ENCODE results near the gene LRRC75A. TPM values are rescaled to one million over a fixed set of nuclear protein-coding genes. Genes with fewer than 3 reads are reported as not detected.

The LRRC75A gene
- total and polyA plus RNA-seq, 2 donors (not counting 1 experiment from before 2014, with no cell fraction given): 0.64 to 3.1 TPM

DNA sequence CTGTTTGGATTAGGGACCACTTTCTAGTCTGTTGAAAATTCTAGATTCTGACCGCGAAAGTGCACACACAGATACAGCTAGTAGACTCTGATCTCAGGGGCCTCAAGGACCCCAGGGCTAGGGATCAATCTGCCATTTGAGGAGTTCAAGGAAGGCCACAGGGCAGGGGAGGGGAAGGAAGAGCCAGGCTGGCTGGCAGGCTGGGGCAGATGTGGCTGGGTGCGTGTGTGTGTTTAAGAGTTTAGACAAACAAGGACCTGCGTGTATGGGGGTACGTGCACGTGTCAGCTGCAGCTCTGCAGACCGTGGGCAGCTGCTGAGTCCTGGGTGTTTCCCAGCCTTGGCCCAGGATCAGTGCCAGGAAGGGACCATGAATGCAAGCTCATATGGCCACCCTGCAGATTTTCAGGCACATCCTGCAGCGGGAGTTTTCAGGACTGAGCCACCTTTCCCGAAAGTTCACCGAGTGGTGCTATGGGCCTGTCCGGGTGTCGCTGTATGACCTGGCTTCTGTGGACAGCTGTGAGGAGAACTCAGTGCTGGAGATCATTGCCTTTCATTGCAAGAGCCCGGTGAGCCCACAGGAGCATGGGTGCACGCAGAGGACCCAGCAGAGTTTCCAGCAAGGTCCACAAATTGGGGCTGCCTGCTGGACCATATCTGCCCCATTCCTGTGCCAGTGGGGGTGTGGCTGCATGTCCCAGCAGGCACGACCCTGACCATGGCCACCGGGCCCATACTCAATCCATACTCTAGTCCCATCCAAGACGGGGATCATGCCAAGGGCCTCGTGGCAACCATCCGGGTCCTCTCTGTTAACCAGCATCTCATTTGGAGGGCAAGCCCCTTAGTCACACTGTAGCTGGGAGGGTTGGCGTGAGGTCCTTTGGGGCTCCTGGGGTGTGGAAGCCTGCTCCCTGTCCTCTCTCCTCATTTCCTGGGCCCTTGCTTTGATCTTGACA, 66.0 kb downstream of the LRRC75A start:
- peaks cover 37% of the 10 kb centered on the region for H3K36me3 ChIP-seq (ENCODE audit: control insufficient read depth, insufficient read depth, low read length)
- H3K79me2 ChIP-seq (ENCODE audit: control insufficient read depth, insufficient read depth, low read length): peaks cover 8% of the 10 kb centered on the region
- H3K27me3 ChIP-seq (ENCODE audit: control insufficient read depth, insufficient read depth, low read length): no peaks in the 10 kb centered on the region
- H3K9me3 ChIP-seq (ENCODE audit: control insufficient read depth, insufficient read depth, low read depth, low read length): no peaks in the 10 kb centered on the region
- no peak overlapping the region for H3K4me3 ChIP-seq (replicated peaks in 1 of 4; ENCODE audit: control extremely low read depth in 1 of 4, insufficient read depth in 1 of 4, low read depth in 3 of 4, low read length in 4 of 4)
- no peaks in the 10 kb centered on the region for H4K20me1 ChIP-seq (ENCODE audit: control insufficient read depth, extremely low read depth, insufficient read depth, low read length)
- no peak overlapping the region for H3K9ac ChIP-seq (ENCODE audit: insufficient read depth, low read length)
- H2AFZ ChIP-seq (ENCODE audit: low read length): no peak overlapping the region
- H3K4me1 ChIP-seq (ENCODE audit: control insufficient read depth, extremely low read depth, insufficient read depth, low read length): peaks cover 5% of the 10 kb centered on the region
- no peak overlapping the region for H3K4me2 ChIP-seq (ENCODE audit: extremely low read depth, insufficient read depth, low read length)
- no peak for TF ChIP-seq EZH2 (IDR thresholded peaks at IDR 0.05; ENCODE audit: low read length, missing control alignments)
- TF ChIP-seq, protein P1, sequence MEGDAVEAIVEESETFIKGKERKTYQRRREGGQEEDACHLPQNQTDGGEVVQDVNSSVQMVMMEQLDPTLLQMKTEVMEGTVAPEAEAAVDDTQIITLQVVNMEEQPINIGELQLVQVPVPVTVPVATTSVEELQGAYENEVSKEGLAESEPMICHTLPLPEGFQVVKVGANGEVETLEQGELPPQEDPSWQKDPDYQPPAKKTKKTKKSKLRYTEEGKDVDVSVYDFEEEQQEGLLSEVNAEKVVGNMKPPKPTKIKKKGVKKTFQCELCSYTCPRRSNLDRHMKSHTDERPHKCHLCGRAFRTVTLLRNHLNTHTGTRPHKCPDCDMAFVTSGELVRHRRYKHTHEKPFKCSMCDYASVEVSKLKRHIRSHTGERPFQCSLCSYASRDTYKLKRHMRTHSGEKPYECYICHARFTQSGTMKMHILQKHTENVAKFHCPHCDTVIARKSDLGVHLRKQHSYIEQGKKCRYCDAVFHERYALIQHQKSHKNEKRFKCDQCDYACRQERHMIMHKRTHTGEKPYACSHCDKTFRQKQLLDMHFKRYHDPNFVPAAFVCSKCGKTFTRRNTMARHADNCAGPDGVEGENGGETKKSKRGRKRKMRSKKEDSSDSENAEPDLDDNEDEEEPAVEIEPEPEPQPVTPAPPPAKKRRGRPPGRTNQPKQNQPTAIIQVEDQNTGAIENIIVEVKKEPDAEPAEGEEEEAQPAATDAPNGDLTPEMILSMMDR (conservative IDR thresholded peaks at IDR 0.05 in 1 of 2, IDR thresholded peaks at IDR 0.05 in 1 of 2; ENCODE audit: low read depth in 1 of 2, low read length in 2 of 2): no peak
- H3K27ac ChIP-seq (ENCODE audit: insufficient read depth, low read length): no peak overlapping the region
- DNase-seq (ENCODE audit: low read depth in 2 of 2): no peak

DNA sequence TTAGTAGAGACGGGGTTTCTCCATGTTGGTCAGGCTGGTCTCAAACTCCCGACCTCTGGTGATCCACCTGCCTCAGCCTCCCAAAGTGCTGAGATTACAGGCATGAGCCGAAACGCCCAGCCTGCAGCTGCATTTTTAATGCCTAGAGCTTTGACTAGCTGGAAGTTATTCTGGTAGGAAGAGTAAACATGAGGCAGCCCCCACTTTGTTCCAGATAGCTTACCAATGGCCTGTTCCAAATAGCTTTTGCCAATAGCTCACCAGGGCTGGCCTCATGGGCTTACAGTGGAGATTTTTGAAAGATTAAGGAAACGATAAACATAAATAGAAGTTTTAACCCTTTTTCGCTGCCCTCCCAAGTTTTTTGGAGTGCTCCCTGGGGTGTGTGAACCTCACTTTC, 66.8 kb downstream of the LRRC75A start:
- Histone ChIP-seq H3K36me3 (ENCODE audit: control insufficient read depth, insufficient read depth, low read length) (peaks cover 37% of the 10 kb centered on the region), H3K9ac (ENCODE audit: insufficient read depth, low read length) (no peak overlapping the region), H3K27me3 (ENCODE audit: control insufficient read depth, insufficient read depth, low read length) (no peaks in the 10 kb centered on the region), H2AFZ (ENCODE audit: low read length) (no peak overlapping the region), H3K4me1 (ENCODE audit: control insufficient read depth, extremely low read depth, insufficient read depth, low read length) (peaks cover 10% of the 10 kb centered on the region), H3K9me3 (ENCODE audit: control insufficient read depth, insufficient read depth, low read depth, low read length) (no peaks in the 10 kb centered on the region), H3K27ac (ENCODE audit: insufficient read depth, low read length) (no peak overlapping the region), H4K20me1 (ENCODE audit: control insufficient read depth, extremely low read depth, insufficient read depth, low read length) (no peaks in the 10 kb centered on the region), H3K4me3 (replicated peaks in 1 of 4; ENCODE audit: control extremely low read depth in 1 of 4, insufficient read depth in 1 of 4, low read depth in 3 of 4, low read length in 4 of 4) (no peak overlapping the region), H3K79me2 (ENCODE audit: control insufficient read depth, insufficient read depth, low read length) (peaks cover 8% of the 10 kb centered on the region), H3K4me2 (ENCODE audit: extremely low read depth, insufficient read depth, low read length) (no peak overlapping the region)
- TF ChIP-seq EZH2 (IDR thresholded peaks at IDR 0.05; ENCODE audit: low read length, missing control alignments): no peak
- TF ChIP-seq, protein P1 (conservative IDR thresholded peaks at IDR 0.05 in 1 of 2, IDR thresholded peaks at IDR 0.05 in 1 of 2; ENCODE audit: low read depth in 1 of 2, low read length in 2 of 2): no peak
- DNase-seq (ENCODE audit: low read depth in 2 of 2): no peak

DNA sequence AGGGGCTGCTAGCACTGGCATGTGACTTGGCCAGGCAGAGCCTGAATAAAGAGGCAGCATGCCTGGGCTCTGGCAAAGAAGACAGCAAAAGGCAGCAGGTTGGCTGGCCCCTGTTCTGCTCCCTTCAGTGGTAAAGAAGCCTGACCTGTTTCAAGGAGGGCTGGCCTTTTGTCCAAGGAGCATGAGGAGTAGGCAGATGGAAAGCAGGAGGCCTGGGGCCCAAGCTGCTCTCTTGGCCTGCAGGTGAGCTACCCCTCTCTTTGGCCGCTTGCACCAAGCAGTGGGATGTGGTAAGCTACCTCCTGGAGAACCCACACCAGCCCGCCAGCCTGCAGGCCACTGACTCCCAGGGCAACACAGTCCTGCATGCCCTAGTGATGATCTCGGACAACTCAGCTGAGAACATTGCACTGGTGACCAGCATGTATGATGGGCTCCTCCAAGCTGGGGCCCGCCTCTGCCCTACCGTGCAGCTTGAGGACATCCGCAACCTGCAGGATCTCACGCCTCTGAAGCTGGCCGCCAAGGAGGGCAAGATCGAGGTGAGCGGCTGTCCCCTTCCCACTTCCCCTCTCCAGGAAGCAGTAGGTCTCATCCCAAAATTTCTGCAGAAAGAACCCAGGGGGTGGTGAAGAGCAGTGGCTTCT, 68.6 kb downstream of the LRRC75A start:
- Histone ChIP-seq H3K4me2 (ENCODE audit: extremely low read depth, insufficient read depth, low read length) (no peak overlapping the region), H3K27ac (ENCODE audit: insufficient read depth, low read length) (no peak overlapping the region), H3K27me3 (ENCODE audit: control insufficient read depth, insufficient read depth, low read length) (no peaks in the 10 kb centered on the region), H3K9ac (ENCODE audit: insufficient read depth, low read length) (no peak overlapping the region), H3K79me2 (ENCODE audit: control insufficient read depth, insufficient read depth, low read length) (peaks cover 8% of the 10 kb centered on the region), H4K20me1 (ENCODE audit: control insufficient read depth, extremely low read depth, insufficient read depth, low read length) (no peaks in the 10 kb centered on the region), H3K4me1 (ENCODE audit: control insufficient read depth, extremely low read depth, insufficient read depth, low read length) (peaks cover 24% of the 10 kb centered on the region), H3K36me3 (ENCODE audit: control insufficient read depth, insufficient read depth, low read length) (peaks cover 30% of the 10 kb centered on the region), H2AFZ (ENCODE audit: low read length) (no peak overlapping the region), H3K9me3 (ENCODE audit: control insufficient read depth, insufficient read depth, low read depth, low read length) (no peaks in the 10 kb centered on the region), H3K4me3 (replicated peaks in 1 of 4; ENCODE audit: control extremely low read depth in 1 of 4, insufficient read depth in 1 of 4, low read depth in 3 of 4, low read length in 4 of 4) (no peak overlapping the region)
- TF ChIP-seq EZH2 (IDR thresholded peaks at IDR 0.05; ENCODE audit: low read length, missing control alignments): no peak
- TF ChIP-seq, protein P1 (conservative IDR thresholded peaks at IDR 0.05 in 1 of 2, IDR thresholded peaks at IDR 0.05 in 1 of 2; ENCODE audit: low read depth in 1 of 2, low read length in 2 of 2): no peak
- no peak for DNase-seq (ENCODE audit: low read depth in 2 of 2)
